Osteoblast (primary cell): ENCODE data around the gene UBL4B. TPM values are rescaled to one million over a fixed set of nuclear protein-coding genes. Genes with fewer than 3 reads are reported as not detected.

Experiments used
- DNase-seq: peaks from one replicate; pipeline ENCODE4 v3.0.0; 2011; ENCODE audit warnings: low spot score, mixed read lengths; ENCODE audit not compliant: insufficient read length; ENCODE audit errors: missing footprints
- H2AFZ ChIP-seq: 2 replicates; pipeline ENCODE4 v1.6.0; 2011; ENCODE audit warnings: mild to moderate bottlenecking, low read length
- H3K27ac ChIP-seq: 2 replicates; pipeline ENCODE4 v1.5.1; 2011; ENCODE audit warnings: mild to moderate bottlenecking, low read depth, low read length, moderate library complexity
- H3K27me3 ChIP-seq: 2 replicates; pipeline ENCODE4 v1.6.0; 2012; ENCODE audit warnings: mild to moderate bottlenecking, control low read depth, inconsistent platforms, low read length, moderate library complexity; ENCODE audit not compliant: insufficient read depth
- H3K36me3 ChIP-seq: 2 replicates; pipeline ENCODE4 v1.5.1; 2011; ENCODE audit warnings: mild to moderate bottlenecking, low read length, control low read depth, moderate library complexity; ENCODE audit not compliant: insufficient read depth
- H3K4me1 ChIP-seq: 2 replicates; pipeline ENCODE4 v1.5.1; 2011; ENCODE audit warnings: mild to moderate bottlenecking, low read length, control low read depth, moderate library complexity; ENCODE audit not compliant: insufficient read depth
- H3K4me2 ChIP-seq: 2 replicates; pipeline ENCODE4 v1.6.0; 2011; ENCODE audit warnings: mild to moderate bottlenecking, low read length; ENCODE audit not compliant: insufficient read depth
- H3K4me3 ChIP-seq: fragments of 200-600 bp; sonication (generic); 3 replicates; pipeline ENCODE4 v1.5.1; 2012; ENCODE audit warnings: mild to moderate bottlenecking, low read length, inconsistent platforms; ENCODE audit not compliant: insufficient read depth
- H3K79me2 ChIP-seq: 2 replicates; pipeline ENCODE4 v1.6.0; 2012; ENCODE audit warnings: mild to moderate bottlenecking, low read length, control low read depth, inconsistent platforms; ENCODE audit not compliant: insufficient read depth
- H3K9me3 ChIP-seq: 2 replicates; pipeline ENCODE4 v1.5.1; 2011; ENCODE audit warnings: low read depth, low read length, control low read depth
- H4K20me1 ChIP-seq: 2 replicates; pipeline ENCODE4 v1.6.0; 2012; ENCODE audit warnings: mild to moderate bottlenecking, low read length, control low read depth; ENCODE audit not compliant: insufficient read depth
- CTCF ChIP-seq: IDR thresholded peaks from 2 replicates; pipeline ENCODE4 v1.5.1; 2011; ENCODE audit warnings: mild to moderate bottlenecking, low read depth, low read length, moderate library complexity; ENCODE audit errors: extremely low read depth
- total RNA-seq: library from RNA; depleted of rRNA; stranded (reverse); fragments of >200 nt; gene quantifications from 2 replicates; pipeline ENCODE4 v1.2.3, GENCODE V29; 2012

UBL4B gene
- total RNA-seq, 1 donor: 1.1 TPM

GRCh38 chr1:110160538-110161100 lies 48.4 kb downstream of the UBL4B start:
- Histone ChIP-seq H4K20me1 (no peaks in the 10 kb centered on the region), H3K27me3 (peaks cover 6% of the 10 kb centered on the region), H3K4me1 (no peaks in the 10 kb centered on the region), H2AFZ (no peak overlapping the region), H3K27ac (no peak overlapping the region), H3K79me2 (no peaks in the 10 kb centered on the region), H3K9me3 (no peaks in the 10 kb centered on the region), H3K4me2 (no peak overlapping the region), H3K4me3 (no peak overlapping the region), H3K36me3 (no peaks in the 10 kb centered on the region)
- no peak for DNase-seq
- no peak for TF ChIP-seq CTCF

- Histone ChIP-seq H2AFZ (no peak overlapping the region), H3K4me1 (no peaks in the 10 kb centered on the region), H3K36me3 (no peaks in the 10 kb centered on the region), H3K4me3 (no peak overlapping the region), H3K27me3 (peaks cover 6% of the 10 kb centered on the region), H3K79me2 (no peaks in the 10 kb centered on the region), H3K27ac (no peak overlapping the region), H3K9me3 (no peaks in the 10 kb centered on the region), H4K20me1 (no peaks in the 10 kb centered on the region), H3K4me2 (no peak overlapping the region)
- no peak for TF ChIP-seq CTCF
- no peak for DNase-seq
Measured at GRCh38 chr1:110161165-110161564, 48.9 kb downstream of the UBL4B start.

- Histone ChIP-seq H2AFZ (no peak overlapping the region), H3K36me3 (no peaks in the 10 kb centered on the region), H3K27me3 (peaks cover 10% of the 10 kb centered on the region), H3K4me2 (no peak overlapping the region), H3K27ac (no peak overlapping the region), H3K4me1 (no peaks in the 10 kb centered on the region), H3K9me3 (no peaks in the 10 kb centered on the region), H3K79me2 (no peaks in the 10 kb centered on the region), H4K20me1 (no peaks in the 10 kb centered on the region), H3K4me3 (no peak overlapping the region)
- TF ChIP-seq CTCF: no peak
- no peak for DNase-seq
Measured at GRCh38 chr1:110161849-110162248, 49.6 kb downstream of the UBL4B start.

Other genes starting within 250 kb of the UBL4B start
- gene CSF1, start 201.6 kb upstream of the UBL4B start, total RNA-seq: 38.0 and 53.9 TPM in 2 replicates
- 56.8 and 61.0 TPM in 2 replicates for gene AHCYL1, start 127.7 kb upstream of the UBL4B start, total RNA-seq
- gene STRIP1, start 77.8 kb upstream of the UBL4B start, total RNA-seq: 51.0 and 51.4 TPM in 2 replicates
- not detected in 2 replicates for gene ALX3, start 41.8 kb upstream of the UBL4B start, total RNA-seq
- gene SLC6A17, start 38.1 kb downstream of the UBL4B start, total RNA-seq: under 0.01 and 0.29 TPM in 2 replicates
- 1.4 and 1.5 TPM in 2 replicates for gene KCNC4, start 97.9 kb downstream of the UBL4B start, total RNA-seq
- gene RBM15, start 226.9 kb downstream of the UBL4B start, total RNA-seq: 30.6 and 38.0 TPM in 2 replicates